Omental fat pad (tissue), 4 donors: ENCODE data around the gene PDZRN3. TPM values are rescaled to one million over a fixed set of nuclear protein-coding genes. Genes with fewer than 3 reads are reported as not detected.

Source experiments
- ATAC-seq: fragments of 150-250 bp; one replicate; pipeline ENCODE4 v1.9.1; 2016; ENCODE audit warnings: mild to moderate bottlenecking, moderate library complexity; ENCODE audit not compliant: low FRiP score
- DNase-seq: peaks from one replicate; pipeline ENCODE4 v3.0.0-alpha.2; 2019; ENCODE audit warnings: low spot score
- total RNA-seq, 4 donors: library from RNA; depleted of rRNA; stranded (reverse); fragments of >200 nt; gene quantifications; one replicate each; pipeline ENCODE4 v1.1.0, GENCODE V29; 2016
- TF ChIP-seq, protein P1 (sequence below), 3 donors: fragments of 450-650 bp; IDR thresholded peaks; one replicate each; pipeline ENCODE4 v1.5.1; 2016 to 2017; ENCODE audit warnings: antibody characterized with exemption in 3 of 3, mild to moderate bottlenecking in 3 of 3, moderate library complexity in 2 of 3

The PDZRN3 gene
- total RNA-seq, 4 donors from 2014 or later: 22.8 to 47.4 (median 37.5) TPM

DNA sequence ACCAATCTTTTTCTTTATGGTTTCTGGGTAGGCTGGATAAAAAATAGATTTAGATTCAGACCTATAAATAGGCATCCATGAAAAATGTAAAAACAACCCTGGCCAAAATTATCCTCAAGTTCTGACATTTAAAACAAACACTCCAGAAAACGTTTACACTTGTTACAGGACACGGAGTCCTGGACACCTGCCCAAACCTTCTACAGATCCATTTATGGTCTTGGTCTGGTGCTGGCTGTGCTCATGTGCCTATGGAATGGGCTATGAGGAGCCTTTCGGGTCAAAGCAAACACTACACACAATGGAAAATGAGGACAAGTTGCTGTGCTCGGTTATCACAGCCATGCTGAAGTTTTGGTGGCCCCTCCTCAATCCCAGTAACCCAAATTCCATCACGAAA, 108.1 kb downstream of the PDZRN3 start:
- TF ChIP-seq, protein P1, sequence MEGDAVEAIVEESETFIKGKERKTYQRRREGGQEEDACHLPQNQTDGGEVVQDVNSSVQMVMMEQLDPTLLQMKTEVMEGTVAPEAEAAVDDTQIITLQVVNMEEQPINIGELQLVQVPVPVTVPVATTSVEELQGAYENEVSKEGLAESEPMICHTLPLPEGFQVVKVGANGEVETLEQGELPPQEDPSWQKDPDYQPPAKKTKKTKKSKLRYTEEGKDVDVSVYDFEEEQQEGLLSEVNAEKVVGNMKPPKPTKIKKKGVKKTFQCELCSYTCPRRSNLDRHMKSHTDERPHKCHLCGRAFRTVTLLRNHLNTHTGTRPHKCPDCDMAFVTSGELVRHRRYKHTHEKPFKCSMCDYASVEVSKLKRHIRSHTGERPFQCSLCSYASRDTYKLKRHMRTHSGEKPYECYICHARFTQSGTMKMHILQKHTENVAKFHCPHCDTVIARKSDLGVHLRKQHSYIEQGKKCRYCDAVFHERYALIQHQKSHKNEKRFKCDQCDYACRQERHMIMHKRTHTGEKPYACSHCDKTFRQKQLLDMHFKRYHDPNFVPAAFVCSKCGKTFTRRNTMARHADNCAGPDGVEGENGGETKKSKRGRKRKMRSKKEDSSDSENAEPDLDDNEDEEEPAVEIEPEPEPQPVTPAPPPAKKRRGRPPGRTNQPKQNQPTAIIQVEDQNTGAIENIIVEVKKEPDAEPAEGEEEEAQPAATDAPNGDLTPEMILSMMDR (IDR thresholded peaks at IDR 0.05): no peak
- ATAC-seq (no peak), DNase-seq (no peak)

DNA sequence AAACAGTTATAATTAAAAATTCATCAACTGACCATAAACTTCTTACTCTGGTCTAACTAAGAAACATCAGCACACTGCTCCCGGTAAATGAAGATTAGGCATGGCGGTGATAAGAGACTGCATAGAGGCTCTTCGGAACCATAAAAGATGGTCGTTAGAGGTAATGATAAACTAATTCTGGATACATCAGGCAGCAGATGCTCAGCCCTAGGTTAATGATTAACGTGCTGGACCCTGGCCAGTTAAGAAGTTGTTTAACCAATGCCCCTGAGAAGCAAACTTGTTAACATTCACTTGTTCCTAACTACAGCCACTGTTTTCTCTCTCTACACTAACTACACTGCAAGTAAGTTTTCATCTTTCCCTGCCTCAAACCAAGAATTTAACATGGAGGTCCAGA, 111.5 kb downstream of the PDZRN3 start:
- DNase-seq (no peak), ATAC-seq (no peak)
- TF ChIP-seq, protein P1 (IDR thresholded peaks at IDR 0.05): no peak

DNA sequence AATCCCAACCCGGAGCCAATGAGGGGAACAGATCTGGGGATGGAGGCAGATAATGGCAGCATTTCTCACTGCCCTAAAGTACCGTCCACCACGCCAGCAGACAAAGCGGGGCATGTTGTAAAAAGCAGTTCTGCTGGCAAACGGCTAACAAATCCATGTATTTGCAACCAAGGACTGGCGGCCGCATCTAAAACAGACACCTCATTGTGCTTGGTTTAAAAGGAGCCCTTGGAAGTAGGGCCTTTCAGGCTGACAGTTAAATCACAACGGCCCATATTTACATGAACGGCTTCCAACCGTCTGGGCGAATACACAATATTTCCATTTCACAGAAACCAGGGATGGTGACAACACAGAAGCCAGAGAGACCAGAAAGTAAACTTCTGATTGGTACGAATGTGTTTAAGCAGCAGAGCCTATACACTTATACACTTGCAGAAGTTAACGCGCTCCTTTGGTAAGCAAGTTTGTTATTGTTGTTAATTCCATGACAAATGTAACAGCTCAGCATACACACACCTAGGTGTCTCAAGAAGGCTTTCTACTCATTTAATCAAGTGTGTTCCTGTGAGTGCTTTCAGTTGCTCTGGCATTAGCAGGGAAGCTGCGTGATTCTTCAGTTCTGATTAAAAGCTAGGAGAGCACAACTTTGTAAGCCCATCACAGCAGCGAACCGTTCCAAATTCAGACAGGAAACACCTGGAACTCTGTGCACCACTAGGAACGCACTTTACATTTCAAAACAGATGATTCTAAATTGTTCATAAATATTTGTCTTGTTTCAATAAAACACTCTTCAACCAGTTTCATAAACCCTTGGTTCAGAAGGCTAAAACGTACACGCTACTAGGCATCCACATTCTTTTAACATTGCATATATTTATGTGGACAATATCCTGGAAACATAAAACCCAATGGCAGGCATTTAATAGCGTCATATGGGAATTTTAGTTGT, 112.9 kb downstream of the PDZRN3 start:
- no peak for ATAC-seq
- no peak for DNase-seq
- TF ChIP-seq, protein P1 (IDR thresholded peaks at IDR 0.05): no peak

DNA sequence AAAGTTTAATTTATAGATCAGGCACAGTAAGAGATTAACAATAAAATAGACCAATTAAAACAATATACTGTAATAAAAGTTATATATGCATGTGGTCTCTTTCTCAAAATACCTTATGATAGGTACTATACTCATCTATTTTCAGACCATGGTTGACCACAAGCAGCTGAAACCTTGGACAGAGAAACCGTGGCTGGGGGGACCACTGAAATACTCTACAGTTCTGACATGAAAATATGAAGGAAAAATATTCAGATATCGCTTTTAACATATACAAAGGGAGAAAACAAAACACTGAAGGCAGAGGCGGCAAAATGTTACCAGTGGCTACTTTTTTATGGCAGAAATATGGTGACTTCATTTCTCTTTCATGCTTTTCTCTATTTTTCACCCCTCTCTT, 114.0 kb downstream of the PDZRN3 start:
- DNase-seq (no peak), ATAC-seq (no peak)
- TF ChIP-seq, protein P1 (IDR thresholded peaks at IDR 0.05): no peak

DNA sequence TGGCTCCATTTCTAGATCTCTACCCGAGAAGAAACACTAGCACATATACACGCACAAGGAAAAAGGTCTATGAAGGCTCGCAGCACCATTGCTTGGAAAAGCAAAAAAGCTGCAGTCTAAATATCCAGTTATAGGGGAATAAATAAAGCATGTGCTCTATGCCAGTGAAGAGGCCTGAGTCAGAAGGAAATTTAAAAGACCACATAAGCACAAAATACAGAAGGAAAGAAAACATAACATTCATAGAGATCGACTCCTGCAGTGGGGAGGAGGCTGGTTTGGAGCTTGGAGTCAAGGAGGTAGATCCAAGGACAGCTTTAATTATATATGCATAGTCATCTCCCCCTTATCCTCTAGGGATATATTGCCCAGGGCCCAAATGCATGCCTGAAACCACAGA, 114.4 kb downstream of the PDZRN3 start:
- ATAC-seq (no peak), DNase-seq (no peak)
- TF ChIP-seq, protein P1 (IDR thresholded peaks at IDR 0.05): no peak

DNA sequence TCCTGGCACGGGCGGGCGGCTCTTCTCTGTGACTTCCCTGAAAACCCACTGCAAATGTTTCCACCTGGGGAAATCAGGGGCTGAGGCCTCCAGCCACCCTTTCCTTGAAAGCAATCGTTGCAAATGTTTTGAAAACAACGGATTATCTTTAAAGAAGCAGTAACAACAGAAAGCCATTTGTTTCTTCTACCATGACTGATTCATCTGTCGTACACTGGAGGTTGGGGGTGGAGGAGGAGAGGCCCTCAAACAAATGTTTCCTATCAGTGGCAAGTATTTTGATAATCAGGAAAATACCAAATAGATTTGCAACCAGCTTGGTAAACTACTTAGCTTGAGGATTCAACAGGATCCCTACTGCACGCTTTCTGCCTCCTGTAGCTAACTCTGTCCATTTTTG, 114.9 kb downstream of the PDZRN3 start:
- no peak for ATAC-seq
- no peak for DNase-seq
- TF ChIP-seq, protein P1 (IDR thresholded peaks at IDR 0.05): no peak

DNA sequence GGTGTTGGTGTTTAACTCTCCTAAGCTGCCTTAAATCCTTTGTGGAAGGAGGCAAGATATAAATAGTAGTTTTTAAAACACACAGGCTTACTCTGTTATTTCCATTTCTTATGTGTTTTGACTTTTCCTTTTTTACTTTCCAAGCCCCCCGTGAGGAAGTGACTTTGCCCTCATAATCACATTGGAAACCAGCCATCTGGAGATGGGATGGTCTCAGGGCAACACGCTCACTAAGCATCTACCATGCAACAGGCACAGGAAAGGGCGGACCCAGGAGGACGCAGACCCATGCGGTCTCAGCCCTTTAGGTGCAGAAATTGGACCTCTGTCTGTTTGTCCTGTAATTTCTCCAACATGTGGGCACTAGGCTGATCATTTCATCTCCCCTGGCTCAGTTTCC, 115.7 kb downstream of the PDZRN3 start:
- TF ChIP-seq, protein P1 (IDR thresholded peaks at IDR 0.05): no peak
- no peak for ATAC-seq
- DNase-seq: no peak
